PFSK-1 (cell line): ENCODE data around the gene CEP57.

Experiments used
- FOXP2 ChIP-seq: optimal IDR thresholded peaks from 2 replicates; pipeline ENCODE3; 2011; ENCODE audit warnings: borderline replicate concordance, control low read depth, inconsistent platforms; ENCODE audit not compliant: insufficient read depth; ENCODE audit errors: extremely low read length, extremely low read depth
- POLR2AphosphoS5 ChIP-seq: IDR thresholded peaks from 2 replicates; pipeline ENCODE4 v1.6.1; 2012; ENCODE audit warnings: low read depth, mild to moderate bottlenecking, control low read depth, low read length, moderate library complexity
- REST ChIP-seq, 2 experiments: IDR thresholded peaks; 2 replicates each; pipeline versions ENCODE4 v1.6.1 to v1.8.0; 2011 to 2012; ENCODE audit warnings: low read depth in 2 of 2, low read length in 2 of 2, control low read depth in 1 of 2, inconsistent platforms in 1 of 2, mild to moderate bottlenecking in 1 of 2, moderate library complexity in 1 of 2; ENCODE audit not compliant: insufficient read depth in 1 of 2
- SIN3A ChIP-seq: IDR thresholded peaks from 2 replicates; pipeline ENCODE4 v1.6.1; 2012; ENCODE audit warnings: mild to moderate bottlenecking, low read length, moderate library complexity, borderline replicate concordance; ENCODE audit not compliant: insufficient read depth
- TAF1 ChIP-seq: IDR thresholded peaks from 2 replicates; pipeline ENCODE4 v1.6.1; 2012; ENCODE audit warnings: low read length, control low read depth, borderline replicate concordance; ENCODE audit not compliant: insufficient read depth

The CEP57 gene

GRCh38 chr11:95776859-95777258 lies 13.4 kb upstream of the CEP57 start:
- TF ChIP-seq FOXP2 (no peak), SIN3A (no peak), TAF1 (no peak), REST (IDR thresholded peaks at IDR 0.05; ENCODE audit: insufficient read depth in 1 of 2, low read depth in 2 of 2, low read length in 2 of 2) (no peak), POLR2AphosphoS5 (no peak)

- no peak for TF ChIP-seq TAF1
- TF ChIP-seq SIN3A, result no peak
- TF ChIP-seq FOXP2, result no peak
- no peak for TF ChIP-seq REST (IDR thresholded peaks at IDR 0.05; ENCODE audit: insufficient read depth in 1 of 2, low read depth in 2 of 2, low read length in 2 of 2)
- no peak for TF ChIP-seq POLR2AphosphoS5
Observed at GRCh38 chr11:95778699-95779098, 11.6 kb upstream of the CEP57 start.

DNA sequence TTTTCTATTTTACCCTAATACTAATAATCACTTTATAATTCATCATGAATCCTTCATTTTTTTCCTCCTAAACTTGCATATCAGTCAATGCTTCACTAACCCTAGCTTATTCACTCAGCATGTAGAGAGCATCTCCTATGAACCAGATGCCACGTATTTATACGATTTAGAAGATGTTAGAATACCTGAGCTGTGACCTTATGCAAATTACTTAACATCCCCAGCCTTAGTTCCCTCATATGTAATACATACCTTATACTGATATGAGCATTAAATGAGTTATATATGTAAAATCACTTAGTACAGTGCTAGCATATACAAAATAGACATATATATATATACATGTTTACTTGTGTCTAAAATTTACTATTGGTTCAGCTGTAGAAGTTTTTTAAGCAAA lies 9.8 kb upstream of the CEP57 start:
- no peak for TF ChIP-seq SIN3A
- TF ChIP-seq REST (IDR thresholded peaks at IDR 0.05; ENCODE audit: insufficient read depth in 1 of 2, low read depth in 2 of 2, low read length in 2 of 2), result no peak
- TF ChIP-seq TAF1, result no peak
- TF ChIP-seq FOXP2, result no peak
- no peak for TF ChIP-seq POLR2AphosphoS5

- no peak for TF ChIP-seq SIN3A
- TF ChIP-seq FOXP2, result no peak
- TF ChIP-seq TAF1, result no peak
- TF ChIP-seq POLR2AphosphoS5, result no peak
- no peak for TF ChIP-seq REST (IDR thresholded peaks at IDR 0.05; ENCODE audit: insufficient read depth in 1 of 2, low read depth in 2 of 2, low read length in 2 of 2)
Observed at GRCh38 chr11:95788921-95789505, 1.3 kb upstream of the CEP57 start.

DNA sequence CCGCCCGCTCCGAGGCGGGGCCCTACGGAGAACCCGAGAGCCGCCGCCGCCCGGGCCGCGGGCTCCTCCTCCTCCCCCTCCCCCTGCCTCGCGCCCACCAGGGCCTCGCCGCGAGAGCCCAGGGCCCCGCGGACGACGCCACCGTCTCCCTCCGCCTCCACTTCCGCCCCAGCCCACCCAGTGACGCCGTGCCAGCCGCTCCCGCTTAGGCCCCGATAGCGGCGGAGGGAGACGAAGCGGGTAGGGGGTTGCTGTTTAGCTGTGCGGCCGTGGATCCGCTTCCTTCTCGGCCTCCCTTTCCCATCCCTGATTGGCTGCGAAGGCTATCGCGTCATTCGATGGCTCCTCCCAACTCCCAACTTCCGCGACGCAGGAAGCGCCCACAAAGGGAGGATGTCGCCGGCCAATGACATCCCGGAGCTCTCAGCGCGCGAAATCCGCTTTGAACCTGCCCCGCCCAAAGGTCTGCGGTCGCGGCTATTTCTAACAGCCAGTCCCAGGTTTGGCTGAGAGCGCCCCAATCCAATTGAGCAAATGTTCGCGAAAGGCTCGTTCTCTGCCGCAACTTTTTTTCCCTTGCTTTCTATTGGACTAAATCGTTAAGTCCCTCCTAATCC lies 684 bp upstream of the CEP57 start, which contains the start of gene FAM76B:
TSS of gene FAM76B (minus strand) at position 277 of the 617 bp plus-strand sequence. CDS start 304 bp downstream, outside the sequence.
- TF ChIP-seq SIN3A, result peak; percentile 79; the same call in 1 of the 2 replicates
- no peak; the same call in 1 of the 2 replicates for TF ChIP-seq POLR2AphosphoS5
- peak in 1 of 2 experiments; percentile 63; a peak in 1 of 4 replicates for TF ChIP-seq REST (IDR thresholded peaks at IDR 0.05; ENCODE audit: insufficient read depth in 1 of 2, low read depth in 2 of 2, low read length in 2 of 2)
- peak; percentile 96 for TF ChIP-seq FOXP2
- TF ChIP-seq TAF1, result peak; percentile 91
